H9 (cell line): ENCODE measurements around the gene GATA3. TPM values are rescaled to one million over a fixed set of nuclear protein-coding genes. Genes with fewer than 3 reads are reported as not detected.

Source experiments
- DNase-seq: peaks from one replicate; pipeline ENCODE4 v3.0.0-alpha.2; 2017
- H2AFZ ChIP-seq: one replicate; pipeline ENCODE4 v1.6.1; 2013; ENCODE audit warnings: mild to moderate bottlenecking, low read length, control low read depth, moderate library complexity
- H2AK5ac ChIP-seq: 2 replicates; pipeline ENCODE4 v1.6.1; 2013; ENCODE audit warnings: low read length, control low read depth, mixed read lengths; ENCODE audit not compliant: insufficient read length
- H2BK120ac ChIP-seq: one replicate; pipeline ENCODE4 v1.6.1; 2013; ENCODE audit warnings: low read depth, mild to moderate bottlenecking, low read length, control low read depth, inconsistent platforms; ENCODE audit not compliant: poor library complexity, severe bottlenecking
- H2BK12ac ChIP-seq: 2 replicates; pipeline ENCODE4 v1.6.1; 2013; ENCODE audit warnings: low read length, control low read depth, mixed read lengths, low read depth; ENCODE audit not compliant: insufficient read length
- H2BK15ac ChIP-seq: 2 replicates; pipeline ENCODE4 v1.6.1; 2013; ENCODE audit warnings: low read depth, low read length, control low read depth
- H2BK20ac ChIP-seq: one replicate; pipeline ENCODE4 v1.6.1; 2013; ENCODE audit warnings: low read depth, mild to moderate bottlenecking, low read length, control low read depth, inconsistent platforms; ENCODE audit not compliant: poor library complexity, severe bottlenecking
- H2BK5ac ChIP-seq: 2 replicates; pipeline ENCODE4 v1.6.1; 2013; ENCODE audit warnings: low read length, control low read depth, mixed read lengths; ENCODE audit not compliant: insufficient read length
- H3K14ac ChIP-seq: 2 replicates; pipeline ENCODE4 v1.6.1; 2013; ENCODE audit warnings: low read length, control low read depth; ENCODE audit not compliant: insufficient read depth
- H3K18ac ChIP-seq: 2 replicates; pipeline ENCODE4 v1.6.1; 2013; ENCODE audit warnings: low read depth, mild to moderate bottlenecking, mixed read lengths, low read length, control low read depth; ENCODE audit not compliant: insufficient read length
- H3K23ac ChIP-seq: 2 replicates; pipeline ENCODE4 v1.6.1; 2013; ENCODE audit warnings: low read length, control low read depth, mixed read lengths, low read depth; ENCODE audit not compliant: insufficient read length
- H3K23me2 ChIP-seq: 2 replicates; pipeline ENCODE4 v1.6.1; 2013; ENCODE audit warnings: low read depth, mild to moderate bottlenecking, mixed read lengths, low read length, control low read depth; ENCODE audit not compliant: insufficient read length, poor library complexity, severe bottlenecking
- H3K27ac ChIP-seq: 2 replicates; pipeline ENCODE4 v1.5.1; 2013; ENCODE audit warnings: low read length, control low read depth, mixed read lengths, low read depth; ENCODE audit not compliant: insufficient read length
- H3K27me3 ChIP-seq: 2 replicates; pipeline ENCODE4 v1.6.1; 2013; ENCODE audit warnings: low read length, control low read depth, inconsistent platforms; ENCODE audit not compliant: insufficient read depth
- H3K4ac ChIP-seq: 2 replicates; pipeline ENCODE4 v1.6.1; 2013; ENCODE audit warnings: low read depth, mild to moderate bottlenecking, control low read depth, inconsistent platforms, low read length, moderate library complexity
- H3K4me1 ChIP-seq: 2 replicates; pipeline ENCODE4 v1.6.1; 2013; ENCODE audit warnings: low read length, control low read depth, inconsistent platforms; ENCODE audit not compliant: insufficient read depth
- H3K4me2 ChIP-seq: 2 replicates; pipeline ENCODE4 v1.6.1; 2013; ENCODE audit warnings: low read length, control low read depth, mixed read lengths; ENCODE audit not compliant: insufficient read length, insufficient read depth
- H3K56ac ChIP-seq: 2 replicates; pipeline ENCODE4 v1.6.1; 2013; ENCODE audit warnings: low read depth, mild to moderate bottlenecking, mixed read lengths, low read length, control low read depth; ENCODE audit not compliant: insufficient read length
- H3K79me1 ChIP-seq: 2 replicates; pipeline ENCODE4 v1.6.1; 2013; ENCODE audit warnings: low read depth, mild to moderate bottlenecking, moderate library complexity, low read length, control low read depth, inconsistent platforms; ENCODE audit not compliant: insufficient read depth, poor library complexity, severe bottlenecking
- H3K79me2 ChIP-seq: 2 replicates; pipeline ENCODE4 v1.6.1; 2013; ENCODE audit warnings: low read length, control low read depth, inconsistent platforms; ENCODE audit not compliant: insufficient read depth
- H3K9ac ChIP-seq: 2 replicates; pipeline ENCODE4 v1.6.1; 2013; ENCODE audit warnings: low read length, control low read depth, mixed read lengths; ENCODE audit not compliant: insufficient read length; ENCODE audit errors: extremely low read depth
- H3K9me3 ChIP-seq: one replicate; pipeline ENCODE4 v1.6.1; 2013; ENCODE audit warnings: low read depth, low read length, inconsistent platforms; ENCODE audit not compliant: control insufficient read depth
- H3T11ph ChIP-seq: one replicate; pipeline ENCODE4 v1.6.1; 2013; ENCODE audit warnings: mild to moderate bottlenecking, low read length, control low read depth, inconsistent platforms
- H4K20me1 ChIP-seq: one replicate; pipeline ENCODE4 v1.6.1; 2013; ENCODE audit not compliant: control insufficient read depth, insufficient read length, insufficient read depth
- H4K5ac ChIP-seq: 2 replicates; pipeline ENCODE4 v1.6.1; 2013; ENCODE audit warnings: low read depth, mild to moderate bottlenecking, mixed read lengths, low read length, control low read depth; ENCODE audit not compliant: insufficient read length
- H4K8ac ChIP-seq: replicated peaks from 2 replicates; pipeline ENCODE4 v1.6.1; 2013; ENCODE audit warnings: low read length, control low read depth, mixed read lengths, low read depth; ENCODE audit not compliant: insufficient read length
- H4K91ac ChIP-seq: 2 replicates; pipeline ENCODE4 v1.6.1; 2013; ENCODE audit warnings: low read depth, mild to moderate bottlenecking, moderate library complexity, mixed read lengths, low read length, control low read depth; ENCODE audit not compliant: insufficient read length
- H3K27ac Mint-ChIP-seq, 3 experiments: 2 replicates in 2 of 3; 3 replicates in 1 of 3; pipeline ENCODE4 v1.8.0; 2020 to 2021; ENCODE audit warnings: mixed read lengths in 3 of 3, mild to moderate bottlenecking in 1 of 3, moderate library complexity in 1 of 3
- H3K27me3 Mint-ChIP-seq: 2 replicates; pipeline ENCODE4 v1.8.0; 2021; ENCODE audit warnings: low read depth, mild to moderate bottlenecking, moderate library complexity, mixed read lengths
- H3K36me3 Mint-ChIP-seq, 3 experiments: 2 replicates in 2 of 3; 3 replicates in 1 of 3; pipeline ENCODE4 v1.8.0; 2020 to 2021; ENCODE audit warnings: low read depth in 3 of 3, mixed read lengths in 3 of 3; ENCODE audit not compliant: insufficient read depth in 1 of 3
- H3K4me1 Mint-ChIP-seq, 2 experiments: 2 replicates each; pipeline ENCODE4 v1.8.0; 2020; ENCODE audit warnings: mixed read lengths in 2 of 2
- H3K4me3 Mint-ChIP-seq, 2 experiments: 2 replicates in 1 of 2; 3 replicates in 1 of 2; pipeline ENCODE4 v1.8.0; 2020 to 2021; ENCODE audit warnings: mild to moderate bottlenecking in 2 of 2, mixed read lengths in 2 of 2, moderate library complexity in 1 of 2
- H3K9me3 Mint-ChIP-seq, 2 experiments: 2 replicates in 1 of 2; 3 replicates in 1 of 2; pipeline ENCODE4 v1.8.0; 2020; ENCODE audit warnings: mild to moderate bottlenecking in 2 of 2, mixed read lengths in 2 of 2, moderate library complexity in 1 of 2
- WGBS: extraction: QIAGEN DNeasy Blood & Tissue Kit; methylation state at CpG from one replicate; pipeline ENCODE4 v1.1.7; 2013; ENCODE audit warnings: missing lambda C conversion rate, low lambda C conversion rate, mixed read lengths; ENCODE audit not compliant: insufficient read length; ENCODE audit errors: extremely low coverage; 5-methylcytosine and 5-hydroxymethylcytosine counted together
- total RNA-seq: library from RNA; stranded (reverse); gene quantifications from 2 replicates; pipeline ENCODE4 v1.2.1, GENCODE V29; 2021
- TF ChIP-seq, protein P1 (sequence below): fragments of 200-600 bp; sonication (generic); conservative IDR thresholded peaks from 3 replicates; pipeline ENCODE4 v1.8.0; 2021; ENCODE audit warnings: antibody characterized with exemption, mild to moderate bottlenecking

Gene GATA3
- total RNA-seq, 1 experiment from 2014 or later: 0.31 TPM

DNA sequence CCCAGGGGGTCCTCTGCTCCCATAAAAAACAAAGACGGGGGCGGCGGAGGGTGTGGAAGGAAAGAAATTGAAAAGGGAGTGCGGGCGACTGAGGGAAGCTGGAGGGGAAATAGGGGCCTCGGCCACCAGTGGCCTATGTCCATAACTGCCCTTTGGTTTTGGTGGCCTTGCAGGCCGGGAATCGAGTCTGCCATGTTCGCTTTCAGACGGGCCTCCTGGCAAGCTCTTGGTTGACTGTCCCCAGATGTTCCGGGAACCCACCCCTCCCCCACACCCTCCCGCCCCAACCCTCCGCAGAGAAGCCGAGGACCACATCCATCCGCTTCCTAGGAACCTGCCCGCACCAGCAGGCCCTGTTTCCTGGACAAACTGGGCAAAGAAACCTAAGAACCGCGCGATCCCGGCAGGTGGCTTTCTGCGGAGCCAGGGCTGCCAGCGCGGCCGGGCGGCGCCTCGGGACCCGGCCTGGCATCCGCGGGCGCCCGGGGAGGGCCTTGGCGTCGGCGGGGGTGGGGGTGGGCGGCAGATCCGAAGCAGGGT, 20.0 kb upstream of the GATA3 start:
- Mint-ChIP-seq H3K36me3 (no peaks in the 10 kb centered on the region; a peak in 1 of 7 replicates), H3K27me3 (peaks cover 99% of the 10 kb centered on the region), H3K4me3 (peak overlapping the region in 1 of 2 experiments; percentile 77; a peak in 3 of 5 replicates), H3K9me3 (peaks cover 3 to 18% of the 10 kb centered on the region in 2 experiments), H3K27ac (no peak overlapping the region), H3K4me1 (peaks cover 9 to 30% of the 10 kb centered on the region in 2 experiments)
- TF ChIP-seq, protein P1, sequence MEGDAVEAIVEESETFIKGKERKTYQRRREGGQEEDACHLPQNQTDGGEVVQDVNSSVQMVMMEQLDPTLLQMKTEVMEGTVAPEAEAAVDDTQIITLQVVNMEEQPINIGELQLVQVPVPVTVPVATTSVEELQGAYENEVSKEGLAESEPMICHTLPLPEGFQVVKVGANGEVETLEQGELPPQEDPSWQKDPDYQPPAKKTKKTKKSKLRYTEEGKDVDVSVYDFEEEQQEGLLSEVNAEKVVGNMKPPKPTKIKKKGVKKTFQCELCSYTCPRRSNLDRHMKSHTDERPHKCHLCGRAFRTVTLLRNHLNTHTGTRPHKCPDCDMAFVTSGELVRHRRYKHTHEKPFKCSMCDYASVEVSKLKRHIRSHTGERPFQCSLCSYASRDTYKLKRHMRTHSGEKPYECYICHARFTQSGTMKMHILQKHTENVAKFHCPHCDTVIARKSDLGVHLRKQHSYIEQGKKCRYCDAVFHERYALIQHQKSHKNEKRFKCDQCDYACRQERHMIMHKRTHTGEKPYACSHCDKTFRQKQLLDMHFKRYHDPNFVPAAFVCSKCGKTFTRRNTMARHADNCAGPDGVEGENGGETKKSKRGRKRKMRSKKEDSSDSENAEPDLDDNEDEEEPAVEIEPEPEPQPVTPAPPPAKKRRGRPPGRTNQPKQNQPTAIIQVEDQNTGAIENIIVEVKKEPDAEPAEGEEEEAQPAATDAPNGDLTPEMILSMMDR: no peak
- no peak overlapping the region for H2BK20ac ChIP-seq
- H2BK120ac ChIP-seq: no peak overlapping the region
- H3K79me2 ChIP-seq: no peaks in the 10 kb centered on the region
- H4K8ac ChIP-seq: no peak overlapping the region
- H3K23ac ChIP-seq: no peak overlapping the region
- no peak overlapping the region for H3K14ac ChIP-seq
- no peaks in the 10 kb centered on the region for H4K20me1 ChIP-seq
- no peak overlapping the region for H2BK15ac ChIP-seq
- no peak overlapping the region for H3K9ac ChIP-seq
- peaks cover 5% of the 10 kb centered on the region; the same call in 1 of the 2 replicates for H3K4me1 ChIP-seq
- H3K4ac ChIP-seq: no peak overlapping the region
- peak overlapping the region; percentile 46 for H3K4me2 ChIP-seq
- H3T11ph ChIP-seq: no peak overlapping the region
- no peaks in the 10 kb centered on the region for H3K9me3 ChIP-seq
- H3K23me2 ChIP-seq: peaks cover 2% of the 10 kb centered on the region
- H3K79me1 ChIP-seq: no peaks in the 10 kb centered on the region
- H4K91ac ChIP-seq: no peak overlapping the region
- H2BK5ac ChIP-seq: no peak overlapping the region
- H3K18ac ChIP-seq: no peak overlapping the region
- H2AFZ ChIP-seq: no peak overlapping the region
- H3K56ac ChIP-seq: no peak overlapping the region
- H4K5ac ChIP-seq: no peak overlapping the region
- no peak overlapping the region for H2AK5ac ChIP-seq
- WGBS: no CpG with 5 or more reads among the region's 37 CpGs
- peaks cover 69% of the 10 kb centered on the region for H3K27me3 ChIP-seq
- no peak overlapping the region for H3K27ac ChIP-seq
- H2BK12ac ChIP-seq: no peak overlapping the region
- no peak for DNase-seq
